GM10266 (cell line): Measurements from ENCODE around the gene SERBP1.

ENCODE experiments used
- DNase-seq: peaks from one replicate; pipeline ENCODE4 v3.0.0; 2012; ENCODE audit errors: extremely low spot score
- CTCF ChIP-seq: IDR thresholded peaks from 2 replicates; pipeline ENCODE4 v1.5.1; 2012; ENCODE audit warnings: mild to moderate bottlenecking, low read depth; ENCODE audit not compliant: control insufficient read depth, insufficient read depth; ENCODE audit errors: missing control alignments

SERBP1 gene

GRCh38 chr1:67376381-67376780 lies 53.8 kb downstream of the SERBP1 start:
- no peak for DNase-seq
- TF ChIP-seq CTCF: no peak

GRCh38 chr1:67372898-67373297 lies 57.3 kb downstream of the SERBP1 start:
- no peak for TF ChIP-seq CTCF
- no peak for DNase-seq

- no peak for DNase-seq
These were observed 58.1 kb downstream of the SERBP1 start for GRCh38 chr1:67372136-67372535.

GRCh38 chr1:67371681-67372080 lies 58.5 kb downstream of the SERBP1 start:
- no peak for DNase-seq
- no peak for TF ChIP-seq CTCF

More at GRCh38 chr1:67372136-67372535, 58.1 kb downstream of the SERBP1 start:
- no peak for TF ChIP-seq CTCF

GRCh38 chr1:67371043-67371442 lies 59.2 kb downstream of the SERBP1 start:
- TF ChIP-seq CTCF: no peak
- no peak for DNase-seq

- DNase-seq: no peak
- TF ChIP-seq CTCF: no peak
These were observed 62.1 kb downstream of the SERBP1 start for GRCh38 chr1:67368046-67368514.

GRCh38 chr1:67367370-67368045 lies 62.7 kb downstream of the SERBP1 start:
- no peak for DNase-seq
- TF ChIP-seq CTCF: no peak
